Bronchial epithelial cell (primary cell): ENCODE results near the gene CLCN4. TPM values are rescaled to one million over a fixed set of nuclear protein-coding genes. Genes with fewer than 3 reads are reported as not detected.

Experiments
- DNase-seq: peaks from one replicate; pipeline ENCODE4 v3.0.0-alpha.2; 2010; ENCODE audit warnings: low read depth
- FAIRE-seq: peaks from 2 replicates; lab custom pipeline; 2011; peaks lifted over from hg19 to GRCh38; lab: Jason Lieb, UNC
- H3K27me3 ChIP-seq: 2 replicates; pipeline ENCODE4 v1.5.1; 2011; ENCODE audit warnings: low read length; ENCODE audit not compliant: control insufficient read depth, insufficient read depth
- H3K36me3 ChIP-seq: 2 replicates; pipeline ENCODE4 v1.5.1; 2011; ENCODE audit warnings: low read length; ENCODE audit not compliant: control insufficient read depth, insufficient read depth
- H3K4me3 ChIP-seq: 2 replicates; pipeline ENCODE4 v1.5.1; 2011; ENCODE audit warnings: mild to moderate bottlenecking, low read depth, low read length, control low read depth
- CTCF ChIP-seq: IDR thresholded peaks from 2 replicates; pipeline ENCODE4 v1.5.1; 2011; ENCODE audit warnings: mild to moderate bottlenecking, moderate library complexity, low read length, control low read depth, inconsistent platforms; ENCODE audit not compliant: insufficient read depth, severe bottlenecking
- total RNA-seq: library from RNA; depleted of rRNA; stranded (reverse); fragments of >200 nt; gene quantifications from 2 replicates; pipeline ENCODE4 v1.2.1, GENCODE V29; 2014

The CLCN4 gene
- total RNA-seq, 1 donor from 2014 or later = 1.3 TPM

- TF ChIP-seq CTCF = no peak
- no peak for DNase-seq
- Histone ChIP-seq H3K36me3 (no peaks in the 10 kb centered on the region), H3K4me3 (no peak overlapping the region), H3K27me3 (no peaks in the 10 kb centered on the region)
- FAIRE-seq = no peak
Measured at GRCh38 chrX:10177601-10178000, 20.8 kb downstream of the CLCN4 start.

GRCh38 chrX:10178866-10179463, 22.2 kb downstream of the CLCN4 start:
- no peaks in the 10 kb centered on the region for H3K36me3 ChIP-seq
- DNase-seq = no peak
- H3K4me3 ChIP-seq = no peak overlapping the region
- H3K27me3 ChIP-seq = no peaks in the 10 kb centered on the region
- no peak for FAIRE-seq
- TF ChIP-seq CTCF = no peak

- DNase-seq = no peak
- TF ChIP-seq CTCF = no peak
- no peaks in the 10 kb centered on the region for H3K27me3 ChIP-seq
- no peaks in the 10 kb centered on the region for H3K36me3 ChIP-seq
- FAIRE-seq = no peak
- H3K4me3 ChIP-seq = no peak overlapping the region
Measured at GRCh38 chrX:10183760-10184159, 27.0 kb downstream of the CLCN4 start.

GRCh38 chrX:10184411-10184810, 27.6 kb downstream of the CLCN4 start:
- no peak for TF ChIP-seq CTCF
- Histone ChIP-seq H3K27me3 (no peaks in the 10 kb centered on the region), H3K36me3 (no peaks in the 10 kb centered on the region), H3K4me3 (no peak overlapping the region)
- DNase-seq (no peak), FAIRE-seq (peak; percentile 36)

- no peak overlapping the region for H3K4me3 ChIP-seq
Measured at GRCh38 chrX:10186355-10186754, 29.6 kb downstream of the CLCN4 start.

More at GRCh38 chrX:10186355-10186754, 29.6 kb downstream of the CLCN4 start:
- TF ChIP-seq CTCF = no peak
- FAIRE-seq = no peak
- Histone ChIP-seq H3K27me3 (no peaks in the 10 kb centered on the region), H3K36me3 (no peaks in the 10 kb centered on the region)
- DNase-seq = no peak
